T47D (cell line): ENCODE results near the gene ZNF516.

Source experiments
- DNase-seq, 2 experiments: peaks; one replicate each; pipeline versions ENCODE4 v3.0.0 to v3.0.0-alpha.2; 2011 to 2012; ENCODE audit warnings: low read depth in 1 of 2, low spot score in 1 of 2
- JUND ChIP-seq: IDR thresholded peaks from 2 replicates; pipeline ENCODE4 v1.6.1; 2012; ENCODE audit warnings: low read depth
- in situ Hi-C: cut with HindIII; loops from 2 replicates; pipeline ENCODE4 v1.10.0; 2016; ENCODE audit warnings: low sequenced_read_pairs, low pct_unique_long_range_greater_than_20kb

The ZNF516 gene

GRCh38 chr18:76441668-76442412, 53.2 kb downstream of the ZNF516 start:
- in situ Hi-C loops, result no loop called here
- DNase-seq, result no peak
- no peak for TF ChIP-seq JUND

DNA sequence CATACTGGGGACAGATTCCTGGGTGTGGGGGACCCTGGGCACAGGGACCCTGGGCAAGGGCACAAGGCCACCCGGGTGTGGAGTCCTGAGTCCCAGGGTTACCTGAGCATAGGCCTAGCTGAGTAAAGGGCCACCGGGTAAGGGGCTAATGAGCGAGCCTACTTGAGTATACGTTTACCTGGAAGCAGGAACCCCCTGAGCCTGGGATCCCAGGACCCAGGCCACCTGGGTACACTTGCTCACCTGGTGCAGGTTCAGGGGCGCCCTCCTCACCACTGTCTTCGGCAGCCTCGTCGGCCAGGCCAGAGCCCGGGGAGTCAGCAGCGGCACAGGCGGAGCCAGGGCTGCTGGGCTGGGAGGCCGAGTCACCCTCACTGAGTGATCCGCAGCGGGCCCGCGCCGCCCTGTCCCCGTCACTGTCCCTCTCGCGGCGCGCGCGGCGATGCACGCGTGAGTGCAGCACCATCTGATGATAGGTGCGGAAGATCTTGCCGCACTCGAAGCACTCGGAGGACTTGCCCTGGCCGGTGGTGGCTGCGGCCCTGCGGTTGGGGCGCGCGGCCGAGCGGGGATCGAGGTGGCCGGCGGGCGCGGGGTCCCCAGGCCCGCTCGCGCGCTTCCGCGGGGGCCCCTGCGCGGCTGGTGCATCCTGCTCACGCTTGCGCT, 53.9 kb downstream of the ZNF516 start:
- DNase-seq, result no peak
- in situ Hi-C loops, result no loop called here
- no peak for TF ChIP-seq JUND

GRCh38 chr18:76437910-76438309, 57.1 kb downstream of the ZNF516 start:
- DNase-seq, result no peak
- in situ Hi-C loops, result no loop called here
- no peak for TF ChIP-seq JUND

DNA sequence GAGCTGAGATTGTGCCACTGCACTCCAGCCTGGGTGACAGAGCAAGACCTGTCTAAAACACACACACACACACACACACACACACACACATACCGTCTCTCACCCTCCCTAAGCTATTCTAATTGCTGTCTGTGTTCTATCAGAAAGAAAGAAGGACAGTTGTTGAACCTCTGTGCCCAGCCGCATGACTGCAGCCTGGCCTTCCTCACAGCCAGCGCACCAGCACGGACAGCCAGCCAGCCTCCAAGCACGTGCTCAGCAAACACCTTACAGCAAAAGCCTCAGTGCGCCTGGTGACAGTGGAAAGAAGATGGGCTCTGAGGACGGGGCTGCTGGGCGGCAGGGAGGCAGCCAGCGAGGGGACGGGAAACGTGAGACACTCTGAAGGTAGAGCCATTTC, 58.0 kb downstream of the ZNF516 start:
- no peak for DNase-seq
- in situ Hi-C loops, result no loop called here
- no peak for TF ChIP-seq JUND

DNA sequence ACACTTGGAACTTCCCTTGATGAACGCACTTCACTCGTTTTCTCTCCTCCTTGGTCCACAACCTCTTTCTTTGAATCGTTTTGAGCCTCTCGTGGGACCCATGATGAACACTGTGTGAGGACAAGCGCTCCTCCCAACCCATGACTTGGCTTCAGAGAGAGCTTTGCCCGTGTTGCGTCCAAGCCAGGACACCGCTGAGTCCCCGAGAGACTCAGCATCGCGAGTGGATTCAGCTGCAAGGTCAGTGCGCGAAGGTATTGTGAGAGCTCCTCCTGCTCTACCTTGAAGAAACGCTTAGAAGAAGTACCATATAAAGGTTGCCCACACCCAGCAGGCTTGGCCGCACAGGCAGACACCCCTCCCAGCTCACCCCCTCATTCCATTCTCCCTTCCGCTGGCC, 58.7 kb downstream of the ZNF516 start:
- in situ Hi-C loops, result no loop called here
- no peak for DNase-seq
- TF ChIP-seq JUND, result no peak

DNA sequence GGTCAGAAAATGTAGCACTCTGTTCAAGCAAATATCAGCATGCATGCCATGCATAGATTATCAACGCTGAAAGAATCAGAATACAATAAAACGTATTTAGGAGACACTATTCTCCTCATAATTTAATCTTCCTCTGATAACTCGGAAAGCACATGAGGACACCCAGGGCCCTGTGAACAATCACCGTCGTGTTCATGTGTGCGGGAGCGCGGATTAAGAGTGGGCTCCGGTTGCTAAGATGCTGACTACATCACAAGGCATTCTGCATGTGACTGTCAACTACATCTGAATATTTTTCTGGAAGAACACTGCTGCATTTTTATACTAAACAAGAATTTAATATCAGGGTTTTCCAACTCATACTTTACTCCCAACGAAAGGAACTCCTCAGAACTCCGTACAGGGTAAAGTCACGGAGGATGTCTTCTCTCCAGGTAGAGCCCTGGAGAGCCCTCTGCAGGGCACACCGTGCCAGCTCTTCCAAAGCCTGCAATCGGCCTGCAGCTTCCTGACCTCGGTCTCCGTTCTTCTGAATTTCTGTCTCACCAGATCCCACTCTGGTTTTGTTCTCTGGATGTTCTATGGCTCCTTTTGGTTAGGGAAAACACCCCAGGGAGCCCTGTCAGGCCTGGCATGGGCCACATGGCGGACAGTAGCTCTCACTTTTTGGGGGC, 59.6 kb downstream of the ZNF516 start:
- in situ Hi-C loops, result no loop called here
- DNase-seq, result no peak
- no peak for TF ChIP-seq JUND

- no peak for DNase-seq
- no peak for TF ChIP-seq JUND
- in situ Hi-C loops, result no loop called here
Observed at GRCh38 chr18:76434452-76434851, 60.6 kb downstream of the ZNF516 start.

GRCh38 chr18:76433788-76434187, 61.3 kb downstream of the ZNF516 start:
- DNase-seq, result no peak
- no peak for TF ChIP-seq JUND
- in situ Hi-C loops, result no loop called here

GRCh38 chr18:76432970-76433767, 61.9 kb downstream of the ZNF516 start:
- TF ChIP-seq JUND, result no peak
- in situ Hi-C loops, result no loop called here
- no peak for DNase-seq

DNA sequence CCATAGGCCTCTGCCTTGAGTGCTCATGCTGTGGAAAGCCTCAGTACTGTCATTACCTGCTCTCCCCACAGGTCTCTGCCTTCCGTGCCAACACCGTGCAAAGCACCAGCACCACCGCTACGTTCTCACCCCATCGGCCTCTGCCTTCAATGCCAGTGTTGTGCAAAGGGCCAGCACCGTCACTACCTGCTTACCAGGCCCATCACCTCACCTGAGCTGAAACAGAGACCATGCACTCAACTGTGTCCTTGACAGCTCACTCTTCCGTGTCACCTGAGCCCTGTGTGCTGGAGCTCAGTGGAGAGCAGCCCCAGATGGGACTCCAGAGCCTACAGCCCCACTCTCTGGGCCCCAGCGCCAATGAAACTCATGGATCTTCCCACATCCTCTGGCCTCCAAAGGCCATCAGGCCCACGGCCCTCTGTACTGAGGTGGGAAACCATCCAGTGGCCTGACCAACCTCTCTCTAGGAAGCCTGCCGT, 62.7 kb downstream of the ZNF516 start:
- TF ChIP-seq JUND, result no peak
- no peak for DNase-seq
- in situ Hi-C loops, result no loop called here

DNA sequence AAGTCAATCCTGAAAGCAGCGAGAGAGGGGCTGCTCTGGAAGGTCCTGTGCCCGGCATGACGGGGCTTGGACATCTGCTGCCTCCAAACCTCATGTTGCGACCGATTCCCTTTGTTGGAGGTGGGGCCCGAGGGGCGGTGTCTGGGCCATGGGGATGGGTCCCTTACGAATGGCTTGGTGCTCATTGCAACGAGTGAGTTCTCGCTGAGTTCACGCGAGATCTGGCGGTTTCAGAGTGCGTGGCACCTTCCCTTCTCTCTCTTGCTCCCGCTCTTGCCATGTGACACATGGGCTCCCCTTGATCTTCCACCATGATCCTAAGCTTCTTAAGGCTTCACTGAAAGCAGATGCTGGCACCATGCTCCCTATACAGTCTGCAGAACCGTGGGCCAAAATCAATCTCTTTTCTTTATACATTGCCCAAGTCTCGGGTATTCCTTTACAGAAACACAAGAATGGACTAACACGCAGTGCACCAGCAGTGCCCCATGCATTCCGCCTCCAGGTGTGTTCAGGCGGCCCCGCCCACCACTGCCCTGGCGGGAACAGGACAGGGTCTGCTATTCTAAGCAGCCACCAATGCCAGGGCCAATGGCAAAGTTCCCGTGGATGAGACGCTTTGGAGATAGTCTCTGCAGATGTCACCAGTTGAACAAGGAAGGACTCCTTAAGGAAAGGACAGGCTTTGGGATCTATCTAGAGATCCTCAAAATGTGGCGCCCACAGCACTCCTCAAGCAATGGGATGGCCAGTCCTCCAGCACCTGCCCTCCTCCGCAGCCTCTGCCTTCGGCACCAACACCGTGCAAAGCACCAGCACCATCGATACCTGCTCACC, 63.4 kb downstream of the ZNF516 start:
- in situ Hi-C loops, result no loop called here
- TF ChIP-seq JUND, result no peak
- DNase-seq, result no peak

- DNase-seq, result no peak
- no peak for TF ChIP-seq JUND
Observed at GRCh38 chr18:76430636-76431035, 64.4 kb downstream of the ZNF516 start.

More at GRCh38 chr18:76430636-76431035, 64.4 kb downstream of the ZNF516 start:
- in situ Hi-C loops, result no loop called here
